Fibroblast of pulmonary artery (primary cell): ENCODE data around the gene MS4A14.
"Not testable (repeated sequence)": the region's sequence is repeated elsewhere in the genome, so short reads cannot be mapped to it uniquely, and the experiment has no call there.

Source experiments
- DNase-seq: peaks from one replicate; pipeline ENCODE4 v3.0.0-alpha.2; 2010; ENCODE audit warnings: low read depth
- H3K4me3 ChIP-seq: replicated peaks from 2 replicates; pipeline ENCODE4 v1.5.1; 2011; ENCODE audit warnings: low read depth, mild to moderate bottlenecking, control low read depth, low read length, moderate library complexity
- TF ChIP-seq, protein P1 (sequence below): IDR thresholded peaks from 2 replicates; pipeline ENCODE4 v1.5.1; 2011; ENCODE audit warnings: mild to moderate bottlenecking, control low read depth, low read length, inconsistent platforms; ENCODE audit errors: missing control alignments

The MS4A14 gene

GRCh38 chr11:60362241-60362640 lies 34.0 kb upstream of the MS4A14 start:
- TF ChIP-seq, protein P1, sequence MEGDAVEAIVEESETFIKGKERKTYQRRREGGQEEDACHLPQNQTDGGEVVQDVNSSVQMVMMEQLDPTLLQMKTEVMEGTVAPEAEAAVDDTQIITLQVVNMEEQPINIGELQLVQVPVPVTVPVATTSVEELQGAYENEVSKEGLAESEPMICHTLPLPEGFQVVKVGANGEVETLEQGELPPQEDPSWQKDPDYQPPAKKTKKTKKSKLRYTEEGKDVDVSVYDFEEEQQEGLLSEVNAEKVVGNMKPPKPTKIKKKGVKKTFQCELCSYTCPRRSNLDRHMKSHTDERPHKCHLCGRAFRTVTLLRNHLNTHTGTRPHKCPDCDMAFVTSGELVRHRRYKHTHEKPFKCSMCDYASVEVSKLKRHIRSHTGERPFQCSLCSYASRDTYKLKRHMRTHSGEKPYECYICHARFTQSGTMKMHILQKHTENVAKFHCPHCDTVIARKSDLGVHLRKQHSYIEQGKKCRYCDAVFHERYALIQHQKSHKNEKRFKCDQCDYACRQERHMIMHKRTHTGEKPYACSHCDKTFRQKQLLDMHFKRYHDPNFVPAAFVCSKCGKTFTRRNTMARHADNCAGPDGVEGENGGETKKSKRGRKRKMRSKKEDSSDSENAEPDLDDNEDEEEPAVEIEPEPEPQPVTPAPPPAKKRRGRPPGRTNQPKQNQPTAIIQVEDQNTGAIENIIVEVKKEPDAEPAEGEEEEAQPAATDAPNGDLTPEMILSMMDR: no peak
- no peak overlapping the region for H3K4me3 ChIP-seq
- DNase-seq: no peak

- TF ChIP-seq, protein P1: peak; percentile 75
- DNase-seq: peak; percentile 61
- H3K4me3 ChIP-seq: no peak overlapping the region
Observed at GRCh38 chr11:60363542-60364470, 32.5 kb upstream of the MS4A14 start.

- H3K4me3 ChIP-seq, DNase-seq: not testable (repeated sequence)
Observed at GRCh38 chr11:60366262-60366904, 29.9 kb upstream of the MS4A14 start.

GRCh38 chr11:60367009-60367408 lies 29.2 kb upstream of the MS4A14 start:
- H3K4me3 ChIP-seq: no peak overlapping the region
- TF ChIP-seq, protein P1: no peak
- no peak for DNase-seq

DNA sequence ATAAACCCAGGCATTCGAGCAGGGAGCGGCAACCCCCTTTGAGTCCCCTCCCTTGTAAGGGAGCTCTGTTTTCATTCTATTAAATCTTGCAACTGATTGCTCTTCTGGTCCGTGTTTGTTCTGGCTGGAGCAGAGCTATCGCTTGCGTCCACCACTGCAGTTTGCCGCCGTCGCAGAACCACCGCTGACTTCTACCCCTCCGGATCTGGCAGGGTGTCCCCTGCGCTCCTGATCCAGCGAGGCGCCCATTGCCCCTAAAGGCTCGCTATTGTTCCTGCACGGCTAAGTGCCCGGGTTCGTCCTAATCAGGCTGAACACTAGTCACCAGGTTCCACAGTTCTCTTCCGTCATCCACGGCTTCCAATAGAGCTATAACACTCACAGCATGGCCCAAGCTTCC lies 28.4 kb upstream of the MS4A14 start:
- DNase-seq: no peak
- no peak overlapping the region for H3K4me3 ChIP-seq

DNA sequence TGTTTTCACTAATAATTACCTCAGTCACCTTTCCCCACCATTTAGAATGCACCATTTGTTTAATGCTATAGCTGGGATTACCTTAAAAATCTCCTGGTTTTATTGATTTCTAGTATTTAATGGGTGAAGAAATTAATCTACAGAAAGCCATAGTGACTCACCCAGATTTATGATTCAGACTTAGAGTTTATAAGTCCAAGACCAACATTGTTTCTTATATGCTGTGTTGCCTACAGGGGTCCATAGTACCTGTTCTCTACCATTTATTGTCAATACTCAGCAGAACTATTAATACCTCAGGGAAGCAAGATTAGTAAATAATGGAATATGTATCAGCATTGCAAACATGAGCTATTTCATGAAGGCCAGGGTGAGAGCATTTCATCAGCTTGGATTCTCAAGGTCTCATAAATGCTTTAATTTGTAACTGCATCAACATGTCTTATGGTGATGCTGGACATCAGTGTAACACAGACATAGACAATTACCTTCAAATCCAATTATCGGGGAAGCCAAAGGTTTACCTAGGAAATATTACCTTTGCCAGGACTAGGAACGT lies 25.9 kb upstream of the MS4A14 start:
- DNase-seq: no peak

More for the DNA sequence above, 28.4 kb upstream of the MS4A14 start:
- TF ChIP-seq, protein P1: no peak

More for the DNA sequence above, 25.9 kb upstream of the MS4A14 start:
- TF ChIP-seq, protein P1: no peak
- no peak overlapping the region for H3K4me3 ChIP-seq
